Dedifferentiated amniotic fluid mesenchymal stem cell (primary cell): ENCODE measurements around the gene SRD5A1.

Experiments used
- DNase-seq: peaks from one replicate; pipeline ENCODE4 v3.0.0-alpha.2; 2016; ENCODE audit errors: extremely low spot score

SRD5A1 gene

GRCh38 chr5:6684075-6684474 lies 50.8 kb downstream of the SRD5A1 start:
- no peak for DNase-seq

- DNase-seq = no peak
Measured at GRCh38 chr5:6686501-6686900, 53.3 kb downstream of the SRD5A1 start.

- no peak for DNase-seq
Measured at GRCh38 chr5:6686915-6687409, 53.7 kb downstream of the SRD5A1 start.

GRCh38 chr5:6687505-6687904 lies 54.3 kb downstream of the SRD5A1 start:
- DNase-seq = no peak

GRCh38 chr5:6692906-6693305 lies 59.7 kb downstream of the SRD5A1 start:
- DNase-seq = no peak

- no peak for DNase-seq
Measured at GRCh38 chr5:6698696-6699095, 65.5 kb downstream of the SRD5A1 start.

GRCh38 chr5:6699357-6699756 lies 66.1 kb downstream of the SRD5A1 start:
- DNase-seq = no peak

GRCh38 chr5:6700074-6700684 lies 66.9 kb downstream of the SRD5A1 start:
- no peak for DNase-seq

GRCh38 chr5:6700685-6701355 lies 67.6 kb downstream of the SRD5A1 start:
- DNase-seq = no peak

GRCh38 chr5:6701491-6701890 lies 68.3 kb downstream of the SRD5A1 start:
- DNase-seq = no peak

GRCh38 chr5:6702633-6703032 lies 69.4 kb downstream of the SRD5A1 start:
- DNase-seq = no peak

- no peak for DNase-seq
Measured at GRCh38 chr5:6703806-6704205, 70.6 kb downstream of the SRD5A1 start.

GRCh38 chr5:6704361-6704851 lies 71.2 kb downstream of the SRD5A1 start:
- peak; percentile 70 for DNase-seq

- no peak for DNase-seq
Measured at GRCh38 chr5:6705088-6705487, 71.8 kb downstream of the SRD5A1 start.

GRCh38 chr5:6705959-6706358 lies 72.7 kb downstream of the SRD5A1 start:
- DNase-seq = no peak

- no peak for DNase-seq
Measured at GRCh38 chr5:6707852-6708251, 74.6 kb downstream of the SRD5A1 start.

- no peak for DNase-seq
Measured at GRCh38 chr5:6708814-6709213, 75.6 kb downstream of the SRD5A1 start.

- no peak for DNase-seq
Measured at GRCh38 chr5:6710070-6710469, 76.8 kb downstream of the SRD5A1 start.

- no peak for DNase-seq
Measured at GRCh38 chr5:6710551-6711318, 77.5 kb downstream of the SRD5A1 start.

GRCh38 chr5:6711409-6712141 lies 78.3 kb downstream of the SRD5A1 start:
- DNase-seq = no peak

GRCh38 chr5:6712142-6712576 lies 78.9 kb downstream of the SRD5A1 start:
- peak; percentile 56 for DNase-seq
